ENCODE measurements around the gene WBP1L.
A peak's percentile ranks its signal among the peaks of the same experiment; 100 is the strongest.
"Not testable (repeated sequence)": the region's sequence is repeated elsewhere in the genome, so short reads cannot be mapped to it uniquely, and the experiment has no call there.

WBP1L gene

DNA sequence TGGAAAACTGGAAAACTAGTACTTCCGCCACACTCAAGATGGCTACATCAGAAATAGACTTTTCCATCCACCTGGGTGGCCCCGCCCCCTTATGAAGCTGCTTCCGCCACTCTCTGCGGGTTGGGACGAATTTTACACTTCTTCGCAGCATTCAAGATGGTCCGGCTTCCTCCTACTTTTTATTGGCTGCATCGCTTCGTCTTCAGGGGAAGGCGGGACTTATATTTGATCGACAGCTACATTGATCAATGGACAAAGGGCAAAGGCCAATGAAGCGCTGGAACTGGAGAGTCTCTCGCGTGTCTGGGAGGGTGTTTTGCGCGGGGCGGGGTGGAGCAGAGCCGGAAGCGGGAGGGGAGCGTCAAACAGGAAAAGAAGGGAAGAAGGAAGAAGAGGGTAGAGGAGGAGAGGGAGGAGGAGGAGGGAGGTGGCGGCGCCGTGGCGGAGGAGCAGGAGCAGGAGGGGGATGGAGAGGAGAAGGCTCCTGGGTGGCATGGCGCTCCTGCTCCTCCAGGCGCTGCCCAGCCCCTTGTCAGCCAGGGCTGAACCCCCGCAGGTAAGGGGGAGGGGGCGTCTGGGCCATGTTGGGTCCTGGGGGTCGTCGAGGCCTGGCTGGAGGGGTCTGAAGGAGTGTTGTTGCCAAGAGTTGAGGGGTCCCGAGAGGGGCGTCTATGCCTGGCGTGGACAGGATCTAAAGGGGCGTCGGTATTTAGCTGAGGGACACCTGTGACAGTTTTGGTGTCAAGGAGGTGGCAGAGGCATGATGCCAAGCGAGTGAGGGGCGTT is at the start of gene WBP1L:
TSS of gene WBP1L (plus strand) at position 361 of the 786 bp plus-strand sequence. CDS start at position 467, 106 bp downstream.
- peak within 1 kb of the TSS; percentile 100 for H3K9ac ChIP-seq (ENCODE audit: low read length)
- peaks cover 29% of the 10 kb centered on the region for H3K4me1 ChIP-seq (ENCODE audit: insufficient read depth, low read length)
- no peaks in the 10 kb centered on the region for H3K27me3 ChIP-seq (ENCODE audit: control insufficient read depth in 1 of 2, insufficient read depth in 2 of 2, low read length in 2 of 2)
- peak within 1 kb of the TSS; percentile 86 to 100 for H3K4me3 ChIP-seq (ENCODE audit: low read depth in 1 of 2, low read length in 2 of 2)
- no peaks in the 10 kb centered on the region for H3K36me3 ChIP-seq (ENCODE audit: insufficient read depth, low read length)
- H3K9me3 ChIP-seq (ENCODE audit: low read length), result no peaks in the 10 kb centered on the region
- peak within 1 kb of the TSS; percentile 86 for H3K27ac ChIP-seq (ENCODE audit: low read depth, low read length)

DNA sequence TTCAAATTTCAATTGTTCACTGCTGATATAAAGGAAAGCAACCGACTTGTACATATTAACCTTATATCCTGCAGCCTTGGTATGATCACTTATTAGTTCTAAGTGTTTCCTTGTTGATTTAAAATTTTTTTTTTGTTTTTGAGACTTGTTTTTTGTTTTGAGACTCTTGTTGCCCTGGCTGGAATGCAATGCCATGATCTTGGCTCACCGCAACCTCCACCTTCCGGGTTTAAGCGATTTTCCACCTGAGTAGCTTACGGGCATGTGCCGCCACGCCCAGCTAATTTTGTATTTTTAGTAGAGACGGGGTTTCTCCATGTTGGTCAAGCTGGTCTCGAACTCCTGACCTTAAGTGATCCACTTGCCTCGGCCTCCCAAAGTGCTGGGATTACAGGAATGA is 48.3 kb upstream of the WBP1L start:
- peaks cover 28% of the 10 kb centered on the region for H3K36me3 ChIP-seq (ENCODE audit: insufficient read depth, low read length)
- H3K4me3 ChIP-seq (ENCODE audit: low read depth in 1 of 2, low read length in 2 of 2); H3K9ac ChIP-seq (ENCODE audit: low read length); H3K27me3 ChIP-seq (ENCODE audit: control insufficient read depth in 1 of 2, insufficient read depth in 2 of 2, low read length in 2 of 2); H3K9me3 ChIP-seq (ENCODE audit: low read length); H3K4me1 ChIP-seq (ENCODE audit: insufficient read depth, low read length); H3K27ac ChIP-seq (ENCODE audit: low read depth, low read length): not testable (repeated sequence)

DNA sequence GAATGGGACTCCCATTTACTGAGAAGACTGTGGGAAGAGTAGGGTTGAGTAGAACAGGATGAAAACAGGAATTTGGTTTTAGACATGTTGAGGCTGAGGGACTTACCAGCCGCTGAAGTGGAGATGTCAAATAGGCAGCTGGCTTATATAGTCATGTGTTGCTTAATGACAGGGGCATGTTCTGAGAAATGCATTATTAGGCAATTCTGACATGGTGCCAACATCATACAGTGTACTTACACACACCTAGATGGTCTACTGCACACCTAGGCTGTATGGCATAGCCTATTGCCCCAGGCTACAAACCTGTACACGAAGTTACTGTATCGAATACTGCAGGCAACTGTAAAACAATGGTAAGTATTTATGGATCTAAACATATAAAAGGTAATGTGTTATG is 47.0 kb upstream of the WBP1L start:
- no peak overlapping the region for H3K9ac ChIP-seq (ENCODE audit: low read length)
- H3K4me1 ChIP-seq (ENCODE audit: insufficient read depth, low read length), result no peaks in the 10 kb centered on the region
- H3K27me3 ChIP-seq (ENCODE audit: control insufficient read depth in 1 of 2, insufficient read depth in 2 of 2, low read length in 2 of 2), result no peaks in the 10 kb centered on the region
- no peak overlapping the region for H3K27ac ChIP-seq (ENCODE audit: low read depth, low read length)
- no peaks in the 10 kb centered on the region for H3K9me3 ChIP-seq (ENCODE audit: low read length)
- H3K36me3 ChIP-seq (ENCODE audit: insufficient read depth, low read length), result peaks cover 28% of the 10 kb centered on the region
- no peak overlapping the region for H3K4me3 ChIP-seq (ENCODE audit: low read depth in 1 of 2, low read length in 2 of 2)

DNA sequence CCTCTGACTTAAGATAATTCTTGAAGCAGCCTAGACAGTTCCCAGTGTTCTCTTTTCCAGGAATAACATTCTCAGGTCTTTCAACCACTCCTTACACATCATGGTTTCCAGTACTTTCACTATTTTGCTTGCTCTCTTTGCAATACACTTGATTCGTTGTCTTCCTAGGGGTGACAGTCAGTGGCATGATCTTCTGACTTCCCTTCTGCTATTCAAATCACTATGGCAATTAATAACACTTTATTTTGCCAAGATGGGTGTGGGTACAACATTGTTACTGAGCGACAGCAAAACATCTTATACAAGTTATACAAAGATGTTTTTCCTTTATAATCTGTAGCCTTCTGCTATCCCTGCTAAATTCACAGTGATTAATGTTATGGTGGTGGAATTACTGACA is 44.9 kb upstream of the WBP1L start:
- peaks cover 28% of the 10 kb centered on the region for H3K36me3 ChIP-seq (ENCODE audit: insufficient read depth, low read length)
- no peak overlapping the region for H3K9ac ChIP-seq (ENCODE audit: low read length)
- no peak overlapping the region for H3K4me3 ChIP-seq (ENCODE audit: low read depth in 1 of 2, low read length in 2 of 2)
- no peaks in the 10 kb centered on the region for H3K9me3 ChIP-seq (ENCODE audit: low read length)
- no peaks in the 10 kb centered on the region for H3K4me1 ChIP-seq (ENCODE audit: insufficient read depth, low read length)
- no peaks in the 10 kb centered on the region for H3K27me3 ChIP-seq (ENCODE audit: control insufficient read depth in 1 of 2, insufficient read depth in 2 of 2, low read length in 2 of 2)
- no peak overlapping the region for H3K27ac ChIP-seq (ENCODE audit: low read depth, low read length)

DNA sequence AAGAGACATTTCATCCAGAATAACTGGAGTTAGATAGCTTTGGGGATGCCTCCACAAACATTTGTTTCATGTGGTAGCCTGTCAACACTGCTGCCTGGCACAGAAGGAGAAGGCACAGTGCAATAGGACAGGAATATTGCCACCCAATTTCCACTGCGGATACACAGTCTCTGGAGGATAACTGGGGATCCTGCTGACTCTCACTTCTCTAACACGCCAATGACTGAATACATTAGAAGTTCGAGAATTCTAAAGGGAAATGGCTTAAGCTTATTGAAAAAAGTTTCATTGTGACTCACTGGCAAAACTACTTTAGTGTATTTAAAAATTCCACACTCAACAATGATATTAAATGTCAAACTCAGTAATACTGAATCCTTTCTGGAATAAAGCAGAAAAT is 42.5 kb upstream of the WBP1L start:
- no peak overlapping the region for H3K4me3 ChIP-seq (ENCODE audit: low read depth in 1 of 2, low read length in 2 of 2)
- no peaks in the 10 kb centered on the region for H3K27me3 ChIP-seq (ENCODE audit: control insufficient read depth in 1 of 2, insufficient read depth in 2 of 2, low read length in 2 of 2)
- no peaks in the 10 kb centered on the region for H3K9me3 ChIP-seq (ENCODE audit: low read length)
- H3K4me1 ChIP-seq (ENCODE audit: insufficient read depth, low read length), result no peaks in the 10 kb centered on the region
- H3K9ac ChIP-seq (ENCODE audit: low read length), result no peak overlapping the region
- H3K36me3 ChIP-seq (ENCODE audit: insufficient read depth, low read length), result peaks cover 27% of the 10 kb centered on the region
- H3K27ac ChIP-seq (ENCODE audit: low read depth, low read length), result no peak overlapping the region

DNA sequence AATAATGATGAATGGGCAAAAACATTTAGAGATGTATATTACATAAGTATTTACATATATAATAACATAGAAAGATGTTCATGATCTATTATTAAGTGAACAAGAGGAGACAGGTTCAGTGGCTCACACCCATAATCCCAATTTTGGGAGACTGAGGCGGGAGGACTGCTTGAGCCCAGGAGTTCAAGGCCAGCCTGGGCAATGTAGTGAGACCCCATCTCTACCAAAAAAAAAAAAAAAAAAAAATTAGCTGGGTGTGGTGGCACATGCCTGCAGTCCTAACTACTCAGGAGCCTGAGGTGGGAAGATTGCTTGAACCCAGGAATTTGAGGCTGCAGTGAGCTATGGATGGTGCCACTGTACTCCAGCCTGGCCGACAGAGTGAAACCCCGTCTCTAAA is 42.0 kb upstream of the WBP1L start:
- no peak overlapping the region for H3K27ac ChIP-seq (ENCODE audit: low read depth, low read length)
- H3K27me3 ChIP-seq (ENCODE audit: control insufficient read depth in 1 of 2, insufficient read depth in 2 of 2, low read length in 2 of 2), result no peaks in the 10 kb centered on the region
- H3K9ac ChIP-seq (ENCODE audit: low read length), result no peak overlapping the region
- peaks cover 22% of the 10 kb centered on the region for H3K36me3 ChIP-seq (ENCODE audit: insufficient read depth, low read length)
- no peak overlapping the region for H3K4me3 ChIP-seq (ENCODE audit: low read depth in 1 of 2, low read length in 2 of 2)
- H3K9me3 ChIP-seq (ENCODE audit: low read length), result no peaks in the 10 kb centered on the region
- H3K4me1 ChIP-seq (ENCODE audit: insufficient read depth, low read length), result no peaks in the 10 kb centered on the region

DNA sequence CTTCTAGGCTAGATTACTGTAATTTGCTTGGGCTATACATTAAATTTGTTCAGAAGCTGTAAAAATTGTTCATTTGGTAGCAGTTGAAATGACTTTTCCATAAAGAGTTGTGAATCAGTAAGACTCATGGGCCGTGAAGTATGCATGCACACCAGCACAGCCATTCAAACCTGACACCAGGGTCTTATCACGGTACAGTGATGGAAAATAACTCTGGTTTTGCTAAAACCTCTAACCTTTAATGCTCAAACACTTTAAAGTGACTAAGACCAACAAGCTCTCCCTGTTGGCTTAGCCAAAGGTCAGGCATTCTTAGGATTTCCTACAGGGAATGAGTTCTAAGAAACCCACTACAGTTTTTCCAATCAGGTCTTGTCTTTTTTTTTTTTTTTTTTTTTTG is 41.0 kb upstream of the WBP1L start:
- Histone ChIP-seq H3K4me1 (ENCODE audit: insufficient read depth, low read length) (no peaks in the 10 kb centered on the region), H3K27me3 (ENCODE audit: control insufficient read depth in 1 of 2, insufficient read depth in 2 of 2, low read length in 2 of 2) (no peaks in the 10 kb centered on the region), H3K9me3 (ENCODE audit: low read length) (no peaks in the 10 kb centered on the region), H3K27ac (ENCODE audit: low read depth, low read length) (no peak overlapping the region), H3K4me3 (ENCODE audit: low read depth in 1 of 2, low read length in 2 of 2) (no peak overlapping the region), H3K36me3 (ENCODE audit: insufficient read depth, low read length) (peaks cover 15% of the 10 kb centered on the region), H3K9ac (ENCODE audit: low read length) (no peak overlapping the region)

DNA sequence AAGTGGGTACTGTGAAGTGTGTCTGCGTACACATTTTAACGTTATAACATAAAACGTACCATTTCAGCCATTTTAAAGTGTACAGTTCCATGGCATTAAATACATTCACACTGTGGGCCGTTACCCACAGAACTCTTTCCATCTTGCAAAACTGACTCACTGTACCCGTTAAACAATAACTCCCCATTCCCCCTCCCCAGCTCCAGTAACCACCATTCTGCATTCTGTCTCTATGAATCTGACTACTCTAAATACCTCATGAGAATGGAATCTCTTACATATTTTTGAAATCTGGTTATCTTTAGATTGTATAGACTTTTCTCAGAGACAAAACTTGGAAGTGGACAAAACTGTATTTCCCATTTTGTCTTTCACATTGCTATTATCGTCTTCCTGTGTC is 38.8 kb upstream of the WBP1L start:
- no peaks in the 10 kb centered on the region for H3K4me1 ChIP-seq (ENCODE audit: insufficient read depth, low read length)

DNA sequence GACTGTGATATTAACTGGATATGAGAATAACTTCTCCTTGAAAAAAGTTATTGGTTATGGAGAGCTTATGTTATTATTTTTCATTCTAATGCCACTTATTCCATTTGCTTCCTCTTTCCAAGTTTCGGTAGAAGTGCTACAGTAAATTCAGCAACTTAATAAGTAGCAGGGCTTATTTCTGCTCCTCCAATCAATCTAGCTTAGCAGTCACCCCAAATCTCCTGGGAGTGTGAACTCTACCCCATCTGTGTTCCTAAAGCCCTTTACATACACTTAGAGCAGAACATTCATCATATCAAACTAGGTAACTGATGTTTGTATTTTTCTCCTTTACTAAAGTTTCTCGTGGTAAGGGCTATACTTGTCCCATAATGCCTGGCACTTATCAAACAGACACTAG is 38.2 kb upstream of the WBP1L start:
- no peak overlapping the region for H3K9ac ChIP-seq (ENCODE audit: low read length)
- H3K27ac ChIP-seq (ENCODE audit: low read depth, low read length), result no peak overlapping the region

More for the DNA sequence above, 38.8 kb upstream of the WBP1L start:
- H3K9me3 ChIP-seq (ENCODE audit: low read length), result no peaks in the 10 kb centered on the region
- no peaks in the 10 kb centered on the region for H3K27me3 ChIP-seq (ENCODE audit: control insufficient read depth in 1 of 2, insufficient read depth in 2 of 2, low read length in 2 of 2)
- H3K9ac ChIP-seq (ENCODE audit: low read length), result no peak overlapping the region
- H3K36me3 ChIP-seq (ENCODE audit: insufficient read depth, low read length), result no peaks in the 10 kb centered on the region
- no peak overlapping the region for H3K4me3 ChIP-seq (ENCODE audit: low read depth in 1 of 2, low read length in 2 of 2)
- no peak overlapping the region for H3K27ac ChIP-seq (ENCODE audit: low read depth, low read length)

DNA sequence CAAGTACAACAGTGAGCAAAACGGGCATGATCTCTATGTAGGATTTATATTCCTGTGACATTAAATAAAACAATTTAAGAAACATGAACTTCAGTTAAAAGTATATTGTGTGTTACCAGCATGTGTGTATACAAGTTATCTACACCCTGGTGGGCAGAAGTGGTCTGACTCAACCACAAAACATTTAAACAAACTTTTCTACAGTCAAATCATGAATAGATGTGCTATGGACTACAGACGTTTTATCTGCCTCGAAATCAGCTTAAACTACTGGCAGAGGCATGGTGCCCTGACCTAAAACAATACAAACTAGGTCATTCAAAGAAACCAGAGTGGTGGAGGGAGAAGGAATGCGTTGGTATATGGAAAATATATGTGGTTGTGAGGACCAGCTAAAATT is 33.1 kb upstream of the WBP1L start:
- no peak overlapping the region for H3K4me3 ChIP-seq (ENCODE audit: low read depth in 1 of 2, low read length in 2 of 2)
- no peak overlapping the region for H3K27ac ChIP-seq (ENCODE audit: low read depth, low read length)
- H3K27me3 ChIP-seq (ENCODE audit: control insufficient read depth in 1 of 2, insufficient read depth in 2 of 2, low read length in 2 of 2), result no peaks in the 10 kb centered on the region
- no peaks in the 10 kb centered on the region for H3K36me3 ChIP-seq (ENCODE audit: insufficient read depth, low read length)
- peaks cover 14% of the 10 kb centered on the region for H3K4me1 ChIP-seq (ENCODE audit: insufficient read depth, low read length)
- H3K9me3 ChIP-seq (ENCODE audit: low read length), result no peaks in the 10 kb centered on the region
- H3K9ac ChIP-seq (ENCODE audit: low read length), result no peak overlapping the region

More for the DNA sequence above, 38.2 kb upstream of the WBP1L start:
- Histone ChIP-seq H3K36me3 (ENCODE audit: insufficient read depth, low read length) (no peaks in the 10 kb centered on the region), H3K9me3 (ENCODE audit: low read length) (no peaks in the 10 kb centered on the region), H3K4me3 (ENCODE audit: low read depth in 1 of 2, low read length in 2 of 2) (no peak overlapping the region), H3K4me1 (ENCODE audit: insufficient read depth, low read length) (no peaks in the 10 kb centered on the region), H3K27me3 (ENCODE audit: control insufficient read depth in 1 of 2, insufficient read depth in 2 of 2, low read length in 2 of 2) (no peaks in the 10 kb centered on the region)

DNA sequence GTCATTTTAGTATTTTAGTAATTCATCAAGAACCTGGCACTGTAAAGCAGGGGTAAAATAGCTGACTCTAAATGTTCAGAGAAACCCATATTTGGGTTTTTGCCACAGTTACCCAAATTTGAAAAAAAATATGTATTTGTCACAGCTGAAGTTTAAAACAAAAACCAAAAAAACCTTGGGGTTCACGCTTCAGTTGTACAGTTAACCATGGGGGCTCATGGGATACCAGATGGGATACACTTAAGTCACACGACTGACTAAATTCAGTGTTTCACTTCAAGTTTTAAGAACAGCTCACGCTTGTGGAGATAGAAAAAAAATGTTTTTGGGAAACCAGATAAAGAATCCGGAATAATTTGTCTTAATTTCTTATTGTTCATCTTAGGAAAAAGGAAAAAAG is 31.7 kb upstream of the WBP1L start:
- no peak overlapping the region for H3K4me3 ChIP-seq (ENCODE audit: low read depth in 1 of 2, low read length in 2 of 2)
- H3K27ac ChIP-seq (ENCODE audit: low read depth, low read length), result no peak overlapping the region
- no peaks in the 10 kb centered on the region for H3K36me3 ChIP-seq (ENCODE audit: insufficient read depth, low read length)
- H3K4me1 ChIP-seq (ENCODE audit: insufficient read depth, low read length), result peaks cover 14% of the 10 kb centered on the region
- no peaks in the 10 kb centered on the region for H3K27me3 ChIP-seq (ENCODE audit: control insufficient read depth in 1 of 2, insufficient read depth in 2 of 2, low read length in 2 of 2)
- H3K9ac ChIP-seq (ENCODE audit: low read length), result no peak overlapping the region
- no peaks in the 10 kb centered on the region for H3K9me3 ChIP-seq (ENCODE audit: low read length)

Measured in muscle layer of colon (tissue), 2 donors.